GM18517 (cell line): Measurements from ENCODE around the gene MEF2C.
A peak's percentile ranks its signal among the peaks of the same experiment; 100 is the strongest.

Experiments
- ATAC-seq: cut with Tn5 transposase; IDR thresholded peaks from one replicate; pipeline ENCODE4 v1.9.1; 2021; ENCODE audit warnings: mild to moderate bottlenecking, moderate library complexity; ENCODE audit not compliant: unreplicated experiment

The MEF2C gene

DNA sequence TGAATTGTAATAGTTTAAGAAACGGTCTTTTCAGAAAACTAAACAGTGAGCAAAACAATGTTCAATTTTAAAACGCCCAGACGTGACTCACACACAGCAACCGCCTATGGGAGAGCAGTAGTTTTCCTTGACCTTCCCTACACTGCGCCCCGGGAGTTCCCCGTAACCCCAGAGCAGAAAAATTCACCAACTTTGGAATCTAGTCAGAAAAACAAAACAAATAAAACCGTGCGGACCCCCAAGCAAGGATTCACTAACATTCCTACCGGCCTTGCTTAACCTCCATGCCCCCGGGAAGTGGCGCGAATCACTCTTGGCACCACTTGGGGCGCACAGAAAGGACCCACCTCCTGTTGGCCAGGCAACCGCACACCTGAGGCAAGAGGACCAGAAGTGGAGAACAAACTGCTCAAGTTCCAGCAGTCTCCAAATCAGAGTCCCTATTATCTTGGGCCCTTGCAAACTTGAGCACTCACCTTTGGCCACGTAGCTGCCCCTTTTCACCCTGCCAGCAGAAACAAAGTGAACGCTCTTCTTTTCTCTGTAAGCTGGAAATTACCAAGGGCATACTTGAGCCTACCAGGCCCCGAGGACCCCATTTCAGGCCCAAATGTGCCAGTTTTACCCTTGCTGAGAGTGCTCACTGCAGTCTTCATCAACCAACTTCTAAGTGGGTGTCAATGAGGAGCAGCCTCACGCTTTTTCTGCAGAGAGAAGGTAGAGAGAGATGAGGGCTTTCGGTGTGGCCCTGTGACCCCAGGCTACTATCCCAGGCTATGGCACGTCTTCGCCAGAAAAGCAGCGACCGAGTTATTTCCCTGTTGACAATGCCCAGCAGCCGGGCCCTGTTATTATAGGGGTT, 189.7 kb downstream of the MEF2C start:
- no peak for ATAC-seq

DNA sequence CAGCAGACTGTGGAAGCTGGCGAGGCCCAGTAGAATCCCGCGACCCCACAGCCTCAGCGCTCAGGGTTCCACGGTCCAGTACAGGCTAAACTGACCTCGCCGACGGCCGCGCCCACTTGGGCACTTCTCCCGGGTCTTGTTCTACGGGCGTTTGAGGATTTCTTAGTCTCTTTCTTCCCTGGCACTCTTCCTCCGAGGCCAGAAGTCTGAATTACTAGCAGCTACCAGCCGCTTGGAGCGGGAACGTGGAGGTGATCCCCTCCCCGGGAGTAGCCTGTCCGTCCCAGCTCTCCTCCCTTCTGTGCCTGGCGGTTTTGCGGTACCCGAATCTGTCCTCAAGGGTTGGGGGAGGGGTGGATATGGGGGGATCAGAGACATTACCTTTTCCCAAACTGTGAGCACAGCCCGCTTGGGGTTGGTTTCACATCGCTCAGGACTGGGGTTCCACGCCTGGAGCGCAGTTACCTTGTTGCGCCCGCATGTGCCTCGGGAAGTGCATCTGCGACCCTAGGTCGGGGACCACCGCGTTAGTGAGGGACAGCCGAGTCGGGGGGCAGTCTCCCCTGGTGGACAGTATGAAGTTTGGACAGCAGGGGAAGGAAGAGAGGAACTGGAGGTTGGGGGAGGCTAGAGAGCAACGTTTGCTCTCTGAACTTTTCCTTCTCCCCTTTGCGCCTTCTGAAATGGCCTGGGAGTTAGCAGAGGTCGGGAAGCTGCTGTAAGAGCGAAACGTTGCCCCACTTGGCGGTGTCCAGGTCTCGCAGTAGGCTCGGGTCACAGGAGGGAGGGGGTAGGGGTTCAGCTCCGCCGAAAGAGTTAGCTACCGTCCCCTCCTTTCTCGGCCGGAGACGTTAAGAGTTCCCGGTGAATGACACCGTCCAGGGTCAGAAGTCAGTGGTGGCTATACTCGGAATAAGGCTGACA, 190.8 kb downstream of the MEF2C start:
- no peak for ATAC-seq

DNA sequence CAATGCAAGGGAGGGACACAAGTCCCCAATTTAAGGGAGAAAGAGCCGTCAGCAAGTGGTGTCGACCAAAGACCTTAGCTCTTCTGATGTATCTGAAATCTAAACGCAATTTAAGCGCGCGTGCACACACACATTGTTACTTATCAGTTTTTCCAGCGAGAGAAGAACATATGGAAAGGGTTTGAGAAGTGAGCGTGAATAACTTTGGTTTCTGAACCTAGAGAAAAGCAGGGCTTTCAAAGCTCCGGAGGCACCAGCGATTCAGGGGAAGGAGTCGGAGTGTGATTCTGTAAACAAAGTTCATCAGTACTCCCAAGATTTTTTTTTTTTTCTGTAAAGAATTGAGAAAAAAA, 191.8 kb downstream of the MEF2C start:
- ATAC-seq, result no peak

DNA sequence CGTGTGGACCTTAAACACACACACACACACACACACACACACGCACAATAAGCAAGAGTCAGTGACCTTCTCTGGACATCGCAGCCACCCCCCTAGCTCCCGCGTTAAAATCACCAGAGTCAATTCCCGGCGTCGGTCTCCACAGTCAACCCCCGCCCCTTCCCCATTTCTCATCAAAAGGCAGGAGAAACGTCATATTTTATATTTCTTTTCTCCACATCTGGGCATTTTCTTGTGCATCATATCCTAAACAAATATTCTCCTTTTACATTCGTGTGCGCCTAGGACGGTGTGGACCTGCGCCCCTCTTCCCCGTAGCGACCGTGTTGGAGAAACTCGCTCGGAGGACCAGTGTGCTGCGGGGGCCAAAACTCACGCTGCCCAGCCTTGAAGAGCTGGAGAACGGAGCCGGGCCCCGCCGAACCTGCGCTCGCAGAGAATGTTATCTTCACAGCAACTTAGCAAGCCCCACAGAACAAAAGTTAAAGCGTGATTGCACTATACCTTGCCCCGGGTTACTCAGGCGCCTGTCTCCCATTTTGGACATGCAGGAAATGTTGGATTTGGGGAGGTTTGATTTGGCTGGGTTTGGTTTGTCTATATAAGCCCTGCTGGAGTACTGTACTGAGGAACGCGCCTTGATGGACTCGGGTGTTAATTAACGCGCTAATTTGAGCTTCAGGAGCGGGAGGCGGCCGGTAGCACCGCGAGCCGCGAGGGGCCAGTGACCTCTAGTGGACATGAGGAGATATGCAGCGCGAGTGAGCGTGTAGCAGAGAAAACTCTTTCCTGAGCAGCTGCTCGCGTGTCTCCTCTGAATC, 192.4 kb downstream of the MEF2C start:
- peak; percentile 87 for ATAC-seq

DNA sequence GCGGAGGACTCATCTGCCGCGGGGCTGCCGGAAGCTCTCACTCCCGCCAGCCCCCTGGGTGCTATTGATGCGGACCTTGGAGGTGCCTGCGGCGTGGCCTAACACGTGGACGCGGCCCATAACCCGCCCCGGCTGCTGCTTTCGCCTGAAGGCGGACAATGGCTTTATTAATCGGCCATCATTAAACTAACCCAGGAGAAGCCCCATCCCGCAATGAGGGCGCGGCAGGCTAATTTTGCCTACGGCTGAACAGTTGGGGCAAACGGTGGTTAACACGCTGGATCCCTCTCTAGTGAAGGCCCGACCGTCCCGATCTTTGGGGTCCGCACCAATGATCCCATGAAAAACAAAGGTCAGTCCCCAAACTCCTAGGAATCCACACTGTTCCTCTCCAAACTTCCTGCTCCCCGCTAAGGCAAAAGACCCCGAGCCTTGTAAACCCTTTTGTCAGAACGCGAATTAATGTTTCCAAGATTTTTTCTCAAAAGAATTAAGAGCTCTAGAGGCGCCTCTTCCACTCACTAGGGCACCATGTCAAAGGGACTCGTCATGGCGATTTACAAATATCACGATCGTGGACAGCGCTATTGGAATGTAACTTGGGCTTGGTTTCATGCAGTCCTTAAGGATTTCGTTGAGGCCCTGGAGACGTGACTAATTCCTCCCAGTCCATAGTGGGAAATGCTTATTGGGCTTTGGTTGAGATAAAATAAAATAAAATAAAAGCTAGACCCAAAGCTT, 193.1 kb downstream of the MEF2C start:
- ATAC-seq, result no peak

DNA sequence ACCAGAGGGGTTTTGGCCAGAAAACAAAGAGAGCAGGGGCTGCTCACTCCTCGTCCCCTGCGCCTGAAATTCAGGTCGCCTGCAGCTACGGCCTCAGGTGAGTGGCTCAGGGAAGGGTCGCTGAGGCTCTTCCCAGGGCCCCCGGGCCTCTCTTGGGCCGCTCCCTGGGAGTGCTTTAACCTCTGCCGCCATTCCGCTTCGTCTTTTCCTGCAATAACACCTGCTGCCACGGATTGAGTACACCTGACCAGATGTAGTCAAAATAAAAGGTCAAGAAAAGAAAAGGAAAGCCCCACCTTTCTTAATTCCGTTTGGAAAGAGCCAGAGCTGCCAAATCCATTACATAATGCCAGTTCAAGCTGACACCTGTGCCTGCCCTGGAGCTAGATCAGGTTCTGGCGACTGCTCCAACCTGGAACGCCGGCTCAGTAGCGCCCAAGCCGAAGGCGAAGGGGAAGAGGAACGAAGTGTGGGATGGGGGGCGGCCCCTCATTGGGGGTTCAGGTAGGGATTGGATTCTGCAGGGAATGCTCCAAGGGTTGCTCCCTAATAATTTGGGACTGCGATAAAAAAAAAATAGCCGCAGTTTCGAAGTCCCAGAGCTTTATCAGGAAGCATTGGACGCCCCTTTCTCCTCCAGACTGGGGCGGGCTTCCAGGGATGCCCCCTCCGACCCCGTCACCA, 193.9 kb downstream of the MEF2C start:
- no peak for ATAC-seq

DNA sequence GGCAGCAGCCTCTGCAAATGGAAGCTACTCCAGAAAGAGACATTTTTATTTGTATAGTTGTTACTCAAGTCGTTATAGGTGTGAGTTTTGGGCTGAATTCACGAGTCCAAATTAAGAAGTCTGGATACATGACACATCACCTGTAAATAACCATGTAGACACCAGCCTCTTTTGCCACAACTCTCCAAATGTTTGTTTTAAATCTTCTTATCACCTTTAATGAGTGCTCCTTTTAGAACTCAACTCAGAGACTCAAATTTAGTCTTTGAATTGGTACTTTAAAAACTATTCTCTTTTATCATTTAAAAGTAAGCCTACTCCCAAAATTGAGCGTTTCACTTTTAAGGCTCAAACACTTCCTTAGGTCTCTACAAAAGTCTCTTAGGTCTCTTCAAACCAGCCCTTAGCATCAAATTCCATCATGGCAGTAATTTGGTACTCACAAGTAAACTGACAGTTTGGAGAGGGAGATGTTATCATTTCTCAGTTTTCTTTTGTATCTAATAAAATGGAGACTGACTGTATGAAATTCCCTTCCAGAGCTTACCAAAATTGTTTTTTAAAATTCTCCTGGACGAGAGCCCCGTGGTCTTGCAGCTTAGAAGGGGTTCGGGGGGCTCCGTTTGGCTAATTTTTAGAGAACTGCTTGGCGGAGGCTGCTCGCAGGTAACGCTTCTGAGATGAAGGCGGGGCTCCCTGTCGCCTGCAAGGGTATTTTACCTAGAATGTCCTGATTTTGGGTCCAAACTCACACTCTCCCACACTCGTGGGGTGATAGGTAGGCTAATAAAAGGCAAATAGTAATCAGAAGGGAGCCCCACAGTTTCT, 194.6 kb downstream of the MEF2C start:
- ATAC-seq, result no peak

DNA sequence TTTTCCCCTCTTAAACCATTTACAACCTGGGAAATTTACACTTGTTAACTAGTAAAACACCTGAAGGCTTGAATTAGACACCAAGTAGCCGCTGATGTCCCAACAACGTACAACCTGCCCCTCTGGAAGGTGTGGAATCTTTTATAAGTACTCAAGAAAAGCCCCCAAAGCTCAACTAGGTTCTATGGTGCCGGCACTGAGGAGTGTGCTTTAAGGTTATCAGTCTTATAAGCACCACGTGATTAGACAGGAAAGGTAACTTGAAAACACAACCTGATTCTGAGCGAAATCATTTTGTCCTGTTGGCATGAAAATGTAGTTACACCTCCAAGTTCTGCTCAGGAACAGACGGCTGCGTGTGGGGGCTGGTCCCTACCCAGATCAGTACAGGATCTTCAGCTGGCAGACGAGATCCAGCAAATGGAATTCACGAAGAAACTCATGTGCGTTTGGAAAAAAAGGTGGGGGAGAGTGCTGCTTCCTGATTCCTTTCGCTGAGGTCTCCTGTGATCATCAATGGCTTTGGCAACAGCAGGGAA, 195.5 kb downstream of the MEF2C start:
- ATAC-seq, result no peak

DNA sequence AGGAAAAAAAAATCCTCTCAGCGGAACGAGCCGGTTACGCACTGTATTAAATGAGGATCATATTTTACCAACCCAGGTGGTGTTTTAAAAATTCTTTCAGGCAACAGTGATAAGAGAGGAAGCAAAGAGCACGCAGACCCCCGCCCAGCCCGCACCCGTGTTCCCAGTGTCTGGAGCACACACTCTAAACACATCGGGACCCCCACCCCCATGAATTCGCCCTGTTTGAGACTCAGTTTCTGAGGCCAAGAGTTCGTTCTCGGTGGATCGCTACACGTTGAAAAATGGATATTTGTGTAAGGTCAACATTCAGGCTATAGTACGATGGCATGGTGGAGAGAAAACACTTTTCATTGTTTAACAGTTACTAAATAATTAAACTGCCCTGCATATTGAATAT, 196.3 kb downstream of the MEF2C start:
- no peak for ATAC-seq

DNA sequence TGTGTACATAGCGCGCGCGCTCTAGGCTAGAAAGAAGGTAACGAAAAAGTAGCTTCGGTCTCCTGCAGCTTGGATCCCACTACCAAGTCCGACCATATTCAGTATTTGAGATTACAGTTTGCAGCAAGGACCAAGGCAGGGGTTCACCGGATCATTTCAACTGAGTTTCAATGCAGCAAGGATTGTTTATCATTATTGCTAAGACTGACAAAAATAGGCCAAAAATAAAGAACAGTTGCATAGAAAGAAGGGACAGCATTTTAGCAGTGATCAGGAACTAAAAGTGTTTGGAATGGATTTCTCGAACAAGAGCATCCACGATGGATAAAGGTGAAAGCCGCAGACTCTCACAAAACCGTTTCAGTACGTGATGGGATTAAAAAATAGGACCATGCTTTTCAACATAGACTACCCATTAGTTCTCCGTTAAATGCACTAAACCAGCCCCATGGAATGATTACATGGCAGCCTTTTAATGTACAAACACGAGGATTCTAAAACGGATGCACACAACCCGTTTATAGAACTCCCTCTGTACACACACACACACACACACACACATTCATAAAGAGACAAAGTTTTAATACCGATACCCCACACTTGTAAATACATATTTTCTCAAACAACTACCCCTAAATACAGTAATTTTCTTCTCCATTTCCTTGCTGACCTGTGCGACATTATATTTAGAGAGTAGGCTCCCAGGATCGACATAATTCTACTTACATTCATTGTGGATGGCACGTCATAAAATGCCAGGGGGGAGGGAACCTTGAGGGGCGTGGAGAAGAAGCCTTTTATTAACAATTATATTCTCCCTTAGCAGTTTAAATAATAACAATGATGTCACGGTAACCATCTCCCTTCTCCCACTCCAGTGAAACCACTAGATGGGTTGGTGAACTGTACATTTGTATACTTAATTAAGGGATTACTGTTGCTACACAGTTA, 197.1 kb downstream of the MEF2C start:
- no peak for ATAC-seq

DNA sequence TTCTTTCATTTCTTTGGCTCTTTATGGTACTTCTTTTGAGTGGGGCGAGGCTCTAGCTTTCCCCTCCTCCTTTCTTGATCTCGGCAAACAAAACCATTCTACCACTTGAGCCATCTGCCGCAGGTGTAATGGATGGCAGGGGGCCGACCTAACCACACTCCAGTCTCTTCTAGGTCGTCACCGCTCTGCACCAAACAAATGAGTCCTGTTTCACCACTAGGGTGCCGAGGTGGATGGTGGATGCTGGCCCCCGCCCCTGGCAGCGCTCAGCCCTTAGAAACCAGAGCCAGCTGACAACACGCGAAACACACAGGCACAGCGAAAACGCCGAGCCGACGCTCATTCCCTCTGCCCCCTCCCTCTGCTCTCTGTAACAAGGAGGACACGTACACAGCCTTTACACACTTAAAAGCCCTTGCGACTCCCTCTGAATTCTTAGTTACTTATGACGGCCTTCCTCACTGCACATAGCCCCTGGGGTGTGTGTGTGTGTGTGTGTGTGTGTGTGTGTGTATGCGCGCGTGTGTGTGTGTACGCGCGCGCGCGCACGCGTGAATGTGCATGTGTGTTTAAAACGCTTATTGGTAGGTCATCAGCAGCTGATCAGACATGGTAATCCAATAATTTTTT, 199.4 kb downstream of the MEF2C start:
- ATAC-seq, result peak; percentile 73

DNA sequence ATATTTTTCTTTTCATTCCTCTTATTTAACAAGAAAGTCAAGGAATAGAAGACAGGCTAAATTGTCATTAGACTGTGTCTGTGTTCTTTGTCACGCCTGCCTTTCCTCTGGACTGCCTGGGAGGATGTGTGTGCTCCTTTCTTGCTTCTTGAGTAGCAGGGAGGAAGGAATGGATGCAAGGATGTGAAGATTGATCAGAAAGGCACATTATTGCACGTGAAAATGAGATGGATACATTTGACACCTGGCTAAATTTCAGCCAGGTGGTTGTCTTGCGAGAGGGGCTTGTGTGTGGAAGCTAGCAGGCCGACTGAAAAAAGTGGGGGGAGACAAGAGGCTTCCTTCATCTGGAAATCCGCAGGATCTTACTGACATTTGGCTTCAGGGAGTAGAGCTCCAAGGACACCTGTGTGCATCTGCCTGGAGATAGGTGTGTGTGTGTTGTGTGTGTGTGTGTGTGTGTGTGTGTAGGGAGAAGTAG, 200.1 kb downstream of the MEF2C start:
- no peak for ATAC-seq

DNA sequence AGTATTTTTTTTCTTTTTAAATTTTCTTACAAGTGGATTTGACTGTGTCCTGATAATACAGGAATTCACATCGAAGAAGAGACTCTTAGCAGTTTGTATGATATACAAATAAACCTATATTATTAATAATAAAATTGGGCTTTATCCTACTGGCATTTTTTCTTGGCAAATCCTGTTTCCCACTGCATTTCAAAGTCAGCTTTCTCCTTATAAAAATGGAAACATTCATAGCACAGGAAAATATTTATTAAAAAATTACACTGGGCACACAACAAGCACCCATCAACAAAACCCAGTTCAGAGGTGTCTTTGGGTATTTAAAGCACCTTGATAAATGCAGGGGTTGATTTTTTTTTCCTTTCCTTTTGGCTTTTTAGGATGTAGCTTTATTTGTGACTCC, 200.9 kb downstream of the MEF2C start:
- ATAC-seq, result no peak

DNA sequence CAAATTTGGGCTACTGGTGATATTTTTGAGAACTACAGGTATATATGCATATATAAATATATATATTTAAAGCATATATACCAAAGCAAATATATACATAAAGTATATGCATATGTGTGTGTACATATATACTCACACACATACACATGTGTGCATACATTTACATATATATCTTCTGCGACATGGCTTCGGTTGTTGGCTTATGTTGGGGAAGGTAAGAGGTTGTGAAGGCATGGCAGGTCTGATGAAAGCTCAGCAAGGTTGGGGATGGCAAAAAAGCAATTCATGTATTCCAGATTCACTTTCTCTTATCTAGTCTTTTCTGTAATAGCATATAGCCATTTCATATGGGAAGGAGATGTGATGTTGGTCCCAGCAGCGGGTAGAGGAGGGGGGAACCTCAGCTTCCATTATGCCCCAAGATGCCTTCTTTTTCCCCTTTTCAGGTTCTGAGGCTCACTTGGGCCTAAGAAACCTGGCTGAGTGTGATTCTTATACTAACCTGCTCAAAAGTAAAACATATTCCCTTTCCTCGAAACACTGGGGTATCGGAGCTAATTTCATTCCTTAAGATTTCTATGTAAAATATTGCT, 201.7 kb downstream of the MEF2C start:
- no peak for ATAC-seq

DNA sequence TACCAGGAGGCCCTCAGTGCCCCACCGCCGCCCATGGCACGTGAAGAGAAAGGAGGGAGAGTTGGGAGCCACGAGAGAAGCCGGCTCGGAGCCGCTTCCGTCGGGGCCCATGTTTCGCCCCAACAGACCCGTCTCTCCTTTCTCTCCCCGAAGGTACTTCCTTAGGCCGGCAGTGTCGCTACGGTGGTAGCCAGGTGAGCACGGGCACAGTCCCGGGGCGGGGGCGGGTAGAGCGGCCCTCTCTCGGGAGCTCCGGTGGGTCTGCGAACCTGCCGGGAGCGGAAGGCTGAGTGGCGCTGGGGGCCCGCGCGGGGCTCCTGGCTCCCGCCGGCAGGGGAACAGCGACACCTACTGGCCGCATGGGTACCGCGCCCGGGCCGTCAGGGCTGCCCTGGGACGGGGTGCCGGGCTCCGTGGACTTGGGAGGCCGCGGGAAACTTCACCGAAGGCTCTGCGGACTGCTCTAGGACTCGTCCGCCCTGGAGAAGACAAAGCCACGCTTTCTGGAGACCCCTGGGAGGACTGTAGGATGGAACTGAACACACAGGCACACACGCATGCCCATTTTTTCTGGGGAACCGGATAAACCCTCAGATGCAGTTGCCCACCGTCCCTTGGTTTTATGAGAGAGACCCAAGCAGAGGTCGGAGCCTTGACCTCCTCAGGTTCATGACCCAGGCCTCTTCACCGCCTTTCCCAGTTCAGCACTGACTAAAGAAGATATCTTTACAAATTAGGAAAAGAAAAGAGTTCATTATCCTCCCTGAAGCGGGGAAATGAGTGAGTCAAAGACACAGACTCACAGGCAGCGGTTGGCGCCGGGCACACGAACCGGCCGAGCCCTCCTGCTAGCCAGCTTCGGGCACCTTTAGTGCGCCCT, 202.5 kb downstream of the MEF2C start:
- peak; percentile 52 for ATAC-seq

DNA sequence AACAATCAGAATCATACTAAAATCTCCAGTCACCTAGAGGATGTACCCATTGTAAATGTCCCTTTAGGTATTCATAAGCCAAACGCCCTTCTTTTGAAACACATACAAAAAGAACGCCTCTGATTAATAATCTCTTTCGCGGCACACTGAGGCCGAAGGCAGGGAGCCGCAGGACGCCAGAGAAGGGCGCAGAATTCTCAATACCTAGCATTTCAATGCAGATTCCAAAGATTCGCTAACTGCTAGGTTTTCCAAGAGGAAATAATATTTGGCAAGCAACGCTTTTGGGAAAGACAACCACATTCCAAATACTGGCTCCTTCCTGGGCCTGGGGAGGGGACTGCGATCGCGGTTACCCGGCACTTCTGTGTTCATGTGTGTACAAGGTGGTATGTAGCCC, 203.3 kb downstream of the MEF2C start:
- no peak for ATAC-seq
